CD4-positive, alpha-beta memory T cell (primary cell): ENCODE results near the gene VAMP1. TPM values are rescaled to one million over a fixed set of nuclear protein-coding genes. Genes with fewer than 3 reads are reported as not detected.
"Not testable (repeated sequence)": the region's sequence is repeated elsewhere in the genome, so short reads cannot be mapped to it uniquely, and the experiment has no call there.

Experiments
- CTCF ChIA-PET: fragments of 350-600 bp; sonication (Branson Sonifier 250); formaldehyde crosslinking; loops from one replicate; lab custom pipeline; 2021; ENCODE audit warnings: inconsistent platforms; ENCODE audit not compliant: partially characterized antibody; lab: Charles Lee
- POLR2A ChIA-PET: fragments of 350-600 bp; sonication (Branson Sonifier 250); formaldehyde crosslinking; loops from one replicate; lab custom pipeline; 2021; ENCODE audit not compliant: partially characterized antibody; lab: Charles Lee
- DNase-seq, 5 donors: peaks; one replicate each; pipeline versions ENCODE4 v3.0.0 to v3.0.0-alpha.2; 2020 to 2022; ENCODE audit warnings: mixed read lengths in 1 of 5
- H3K27ac ChIP-seq: one replicate; pipeline ENCODE4 v1.7.0; 2013; ENCODE audit warnings: low read depth, low read length
- H3K27me3 ChIP-seq: 2 replicates; pipeline ENCODE4 v1.7.0; 2013; ENCODE audit warnings: mild to moderate bottlenecking, low read length, moderate library complexity; ENCODE audit not compliant: insufficient read depth
- H3K36me3 ChIP-seq: 2 replicates; pipeline ENCODE4 v1.7.0; 2013; ENCODE audit warnings: mild to moderate bottlenecking, low read length, moderate library complexity; ENCODE audit not compliant: insufficient read depth
- H3K4me1 ChIP-seq: 2 replicates; pipeline ENCODE4 v1.7.0; 2013; ENCODE audit warnings: mild to moderate bottlenecking, low read length, moderate library complexity; ENCODE audit not compliant: insufficient read depth
- H3K4me3 ChIP-seq, 2 donors: one replicate each; pipeline ENCODE4 v1.7.0; 2013; ENCODE audit warnings: low read length in 2 of 2, mild to moderate bottlenecking in 1 of 2
- H3K9me3 ChIP-seq, 2 donors: one replicate each; pipeline ENCODE4 v1.7.0; 2013; ENCODE audit warnings: low read length in 2 of 2, control low read depth in 1 of 2; ENCODE audit not compliant: control insufficient read depth in 1 of 2
- H3K27ac Mint-ChIP-seq, 7 donors: one replicate each; pipeline ENCODE4 v1.8.0; 2020 to 2021; ENCODE audit warnings: mixed read lengths in 7 of 7, mild to moderate bottlenecking in 6 of 7, inconsistent platforms in 3 of 7, moderate library complexity in 3 of 7
- H3K27me3 Mint-ChIP-seq, 2 donors: one replicate each; pipeline ENCODE4 v1.8.0; 2020 to 2021; ENCODE audit warnings: mixed read lengths in 2 of 2
- H3K36me3 Mint-ChIP-seq, 2 donors: one replicate each; pipeline ENCODE4 v1.8.0; 2020 to 2021; ENCODE audit warnings: mixed read lengths in 2 of 2, inconsistent platforms in 1 of 2, mild to moderate bottlenecking in 1 of 2
- H3K4me1 Mint-ChIP-seq, 4 donors: one replicate each; pipeline ENCODE4 v1.8.0; 2020 to 2021; ENCODE audit warnings: mixed read lengths in 4 of 4, mild to moderate bottlenecking in 1 of 4
- H3K4me3 Mint-ChIP-seq, 8 donors: one replicate each; pipeline ENCODE4 v1.8.0; 2020 to 2021; ENCODE audit warnings: mixed read lengths in 8 of 8, mild to moderate bottlenecking in 7 of 8, moderate library complexity in 6 of 8, inconsistent platforms in 3 of 8
- H3K9me3 Mint-ChIP-seq, 8 donors: one replicate each; pipeline ENCODE4 v1.8.0; 2020 to 2021; ENCODE audit warnings: mixed read lengths in 8 of 8, mild to moderate bottlenecking in 5 of 8, inconsistent platforms in 3 of 8, moderate library complexity in 1 of 8
- intact Hi-C: fragments of 100-400 bp; cut with micrococcal nuclease; formaldehyde crosslinking; loops from one replicate; pipeline ENCODE4 v1.15.1; 2023
- polyA plus RNA-seq, 2 donors: library from polyadenylated mRNA; unstranded; fragments of 300-500 nt; fragmentation: Illumina TruSeq; gene quantifications; one replicate each; pipeline ENCODE4 v1.2.3, GENCODE V29; 2021
- total RNA-seq, 2 experiments: library from RNA; stranded (reverse); gene quantifications; one replicate each; pipeline ENCODE4 v1.2.3, GENCODE V29; 2021

Gene VAMP1
- total and polyA plus RNA-seq, 4 experiments from 2014 or later, result 10.3 to 101 (median 54.9) TPM

- Histone ChIP-seq H3K9me3 (no peaks in the 10 kb centered on the region), H3K27ac (no peak overlapping the region), H3K36me3 (no peaks in the 10 kb centered on the region), H3K4me1 (peaks cover 32% of the 10 kb centered on the region), H3K27me3 (no peaks in the 10 kb centered on the region), H3K4me3 (no peak overlapping the region)
- intact Hi-C loops, result loop anchor here (2.0 kb wide), 1 partner anchor 135 kb away; no protein-coding TSS in a partner anchor
- H3K9me3 Mint-ChIP-seq, result peaks cover 0 to 3% (median 0%) of the 10 kb centered on the region in 8 donors
- H3K27me3 Mint-ChIP-seq, result peaks cover 0 to 2% of the 10 kb centered on the region in 2 donors
- POLR2A ChIA-PET, result interaction anchor here (3.8 to 4.7 kb wide), 5 partner anchors 10 to 132 kb away, joined by 36 to 107 read pairs (median 86); partner anchors contain the start of genes CD27, MRPL51 and TNFRSF1A
- peak overlapping the region; percentile 1 to 48 (median 18) for H3K4me3 Mint-ChIP-seq
- peaks cover 27 to 43% (median 35%) of the 10 kb centered on the region in 4 donors for H3K4me1 Mint-ChIP-seq
- DNase-seq, result no peak
- H3K36me3 Mint-ChIP-seq, result peaks cover 6 to 20% of the 10 kb centered on the region in 2 donors
- peak overlapping the region in 3 of 7 donors; percentile 1 to 90 (median 17) for H3K27ac Mint-ChIP-seq
- CTCF ChIA-PET, result interaction anchor here (1.4 to 5.2 kb wide), 3 partner anchors 20 to 48 kb away, joined by 3 to 55 read pairs (median 16); partner anchors contain the start of gene TAPBPL
Measured at GRCh38 chr12:6471989-6472360, 1.5 kb upstream of the VAMP1 start.

DNA sequence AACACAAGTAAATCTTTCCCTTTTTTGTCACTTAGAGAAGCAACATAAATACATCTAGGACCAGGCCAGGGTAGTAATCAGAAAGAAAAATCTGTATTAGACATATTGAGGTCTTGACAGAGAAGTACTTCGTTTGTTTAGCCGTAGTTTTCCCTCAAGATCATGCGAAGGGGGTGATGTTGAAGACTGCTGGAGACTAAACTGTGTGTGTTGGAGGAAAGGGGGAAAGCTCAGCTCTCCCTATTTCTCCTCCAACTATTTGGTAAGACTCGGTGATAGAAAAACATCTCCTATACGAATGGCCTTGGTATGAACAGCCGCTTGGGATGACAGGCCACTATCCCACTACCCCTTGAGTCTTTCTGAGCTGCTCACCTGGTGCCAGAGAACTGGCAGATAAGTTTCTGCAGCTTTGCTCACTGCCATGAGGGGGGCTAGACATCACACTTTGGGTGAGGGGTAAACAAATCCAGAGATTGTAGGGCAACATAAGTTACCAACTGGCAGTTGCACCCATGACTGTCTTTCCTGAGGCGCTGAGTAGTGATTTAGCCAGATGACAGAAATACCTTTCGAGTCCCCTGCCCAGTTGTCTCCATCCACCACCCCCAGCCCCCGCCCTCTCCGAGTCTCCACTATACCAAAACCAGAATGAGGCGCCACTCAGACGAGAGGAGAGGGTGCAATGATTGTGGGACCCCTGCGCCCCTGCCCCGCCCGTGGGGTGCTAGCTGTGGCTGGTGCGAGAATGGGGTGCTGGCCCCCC lies 685 bp downstream of the VAMP1 start:
- H3K4me3 Mint-ChIP-seq, result peak overlapping the region; percentile 86 to 97 (median 92)
- H3K27me3 ChIP-seq, result no peaks in the 10 kb centered on the region
- peak overlapping the region; percentile 64 for H3K27ac ChIP-seq
- H3K36me3 ChIP-seq, result peaks cover 14% of the 10 kb centered on the region
- peak overlapping the region; percentile 74 to 76 for H3K4me3 ChIP-seq
- H3K4me1 ChIP-seq, result peaks cover 53% of the 10 kb centered on the region
- POLR2A ChIA-PET, result interaction anchor here (0.5 to 4.7 kb wide), 36 partner anchors 8 to 492 kb away, joined by 3 to 237 read pairs (median 10); partner anchors contain the start of genes CD27, COPS7A, GAPDH and MLF2
- DNase-seq, result no peak
- H3K9me3 Mint-ChIP-seq, result no peaks in the 10 kb centered on the region
- H3K27me3 Mint-ChIP-seq, result no peaks in the 10 kb centered on the region
- intact Hi-C loops, result loop anchor here (1.0 to 2.0 kb wide), 4 partner anchors 24 to 133 kb away; partner anchors contain the start of genes GAPDH and MRPL51
- peaks cover 16 to 36% of the 10 kb centered on the region in 2 donors for H3K36me3 Mint-ChIP-seq
- H3K4me1 Mint-ChIP-seq, result peaks cover 39 to 59% (median 54%) of the 10 kb centered on the region in 4 donors
- H3K9me3 ChIP-seq, result no peaks in the 10 kb centered on the region
- CTCF ChIA-PET, result interaction anchor here (1.0 to 5.2 kb wide), 18 partner anchors 8 to 403 kb away, joined by 3 to 84 read pairs (median 4); partner anchors contain the start of genes CD27, GAPDH, MRPL51 and SPSB2
- H3K27ac Mint-ChIP-seq, result peak overlapping the region; percentile 90 to 97 (median 94)

DNA sequence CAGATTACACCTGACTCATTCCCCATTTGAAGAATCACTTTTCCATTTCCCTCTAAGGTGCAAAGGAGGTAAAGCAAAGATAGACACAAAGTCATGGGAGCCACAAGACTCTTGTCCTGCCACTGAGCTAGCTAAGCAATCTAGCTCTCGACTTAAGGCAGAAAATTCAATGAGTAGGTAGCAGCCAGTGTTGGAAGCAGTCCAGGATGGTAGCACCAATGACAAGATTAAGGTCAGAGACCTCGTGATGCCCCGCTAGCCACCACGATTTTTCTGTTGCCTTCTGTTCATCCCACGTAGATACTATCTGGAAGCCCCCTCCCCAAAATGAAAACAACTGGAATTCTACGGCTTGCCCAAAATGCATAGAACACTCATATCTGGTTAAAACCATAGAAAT lies 1.4 kb downstream of the VAMP1 start:
- CTCF ChIA-PET, result interaction anchor here (1.0 to 5.2 kb wide), 7 partner anchors 17 to 134 kb away, joined by 3 to 84 read pairs (median 16); partner anchors contain the start of genes GAPDH, MRPL51 and TAPBPL
- H3K27ac ChIP-seq, result peak overlapping the region; percentile 64
- DNase-seq, result no peak
- POLR2A ChIA-PET, result interaction anchor here (0.7 to 4.7 kb wide), 16 partner anchors 7 to 422 kb away, joined by 3 to 237 read pairs (median 26); partner anchors contain the start of genes CD27, GAPDH, MRPL51 and TAPBPL
- peak overlapping the region; percentile 74 to 76 for H3K4me3 ChIP-seq
- peaks cover 46 to 66% (median 61%) of the 10 kb centered on the region in 4 donors for H3K4me1 Mint-ChIP-seq
- H3K4me1 ChIP-seq, result peaks cover 60% of the 10 kb centered on the region
- peaks cover 23 to 43% of the 10 kb centered on the region in 2 donors for H3K36me3 Mint-ChIP-seq
- no peaks in the 10 kb centered on the region for H3K9me3 Mint-ChIP-seq
- H3K9me3 ChIP-seq, result no peaks in the 10 kb centered on the region
- peak overlapping the region; percentile 90 to 97 (median 94) for H3K27ac Mint-ChIP-seq
- peak overlapping the region; percentile 86 to 97 (median 92) for H3K4me3 Mint-ChIP-seq
- H3K36me3 ChIP-seq, result peaks cover 21% of the 10 kb centered on the region
- intact Hi-C loops, result no loop called here
- no peaks in the 10 kb centered on the region for H3K27me3 ChIP-seq
- no peaks in the 10 kb centered on the region for H3K27me3 Mint-ChIP-seq

GRCh38 chr12:6468283-6468575 lies 2.2 kb downstream of the VAMP1 start:
- no peak for DNase-seq
- no peaks in the 10 kb centered on the region for H3K9me3 Mint-ChIP-seq
- Histone ChIP-seq H3K4me1 (peaks cover 69% of the 10 kb centered on the region), H3K4me3 (peak overlapping the region in 1 of 2 donors; percentile 76), H3K36me3 (peaks cover 25% of the 10 kb centered on the region), H3K27ac (no peak overlapping the region), H3K27me3 (no peaks in the 10 kb centered on the region), H3K9me3 (no peaks in the 10 kb centered on the region)
- peaks cover 30 to 49% of the 10 kb centered on the region in 2 donors for H3K36me3 Mint-ChIP-seq
- peak overlapping the region; percentile 25 to 97 (median 90) for H3K27ac Mint-ChIP-seq
- peak overlapping the region; percentile 86 to 97 (median 92) for H3K4me3 Mint-ChIP-seq
- H3K4me1 Mint-ChIP-seq, result peaks cover 53 to 75% (median 69%) of the 10 kb centered on the region in 4 donors
- POLR2A ChIA-PET, result interaction anchor here (0.7 to 4.4 kb wide), 7 partner anchors 10 to 68 kb away, joined by 3 to 237 read pairs (median 4); partner anchors contain the start of genes CD27, GAPDH and TAPBPL
- H3K27me3 Mint-ChIP-seq, result no peaks in the 10 kb centered on the region
- CTCF ChIA-PET, result interaction anchor here (0.6 to 5.2 kb wide), 5 partner anchors 23 to 190 kb away, joined by 3 to 84 read pairs (median 3); partner anchors contain the start of gene GAPDH
- intact Hi-C loops, result no loop called here

- H3K27ac ChIP-seq, H3K4me3 ChIP-seq, intact Hi-C loops, H3K9me3 Mint-ChIP-seq, DNase-seq, H3K9me3 ChIP-seq, H3K27me3 ChIP-seq, H3K27me3 Mint-ChIP-seq: not testable (repeated sequence)
- peaks cover 58 to 80% (median 74%) of the 10 kb centered on the region in 4 donors for H3K4me1 Mint-ChIP-seq
- peak overlapping the region; percentile 29 to 97 (median 90) for H3K27ac Mint-ChIP-seq
- peak overlapping the region; percentile 49 to 97 (median 92) for H3K4me3 Mint-ChIP-seq
- H3K36me3 Mint-ChIP-seq, result peaks cover 31 to 54% of the 10 kb centered on the region in 2 donors
- Histone ChIP-seq H3K36me3 (peaks cover 25% of the 10 kb centered on the region), H3K4me1 (peaks cover 74% of the 10 kb centered on the region)
- ChIA-PET POLR2A (interaction anchor here (0.7 to 4.4 kb wide), 6 partner anchors 9 to 69 kb away, joined by 3 to 237 read pairs (median 4); partner anchors contain the start of genes CD27, GAPDH and TAPBPL), CTCF (interaction anchor here (0.6 to 5.2 kb wide), 6 partner anchors 23 to 190 kb away, joined by 3 to 84 read pairs (median 3); partner anchors contain the start of gene GAPDH)
Measured at GRCh38 chr12:6467571-6468282, 2.8 kb downstream of the VAMP1 start.

GRCh38 chr12:6466751-6467150 lies 3.7 kb downstream of the VAMP1 start:
- H3K27me3 Mint-ChIP-seq, DNase-seq, H3K9me3 Mint-ChIP-seq, H3K9me3 ChIP-seq, H3K27ac ChIP-seq, intact Hi-C loops, H3K4me3 ChIP-seq, H3K27me3 ChIP-seq: not testable (repeated sequence)
- H3K4me3 Mint-ChIP-seq, result peak overlapping the region in 4 of 8 donors; percentile 9 to 91 (median 40)
- peak overlapping the region; percentile 34 to 94 (median 80) for H3K27ac Mint-ChIP-seq
- H3K4me1 ChIP-seq, result peaks cover 83% of the 10 kb centered on the region
- H3K4me1 Mint-ChIP-seq, result peaks cover 67 to 90% (median 82%) of the 10 kb centered on the region in 4 donors
- H3K36me3 Mint-ChIP-seq, result peaks cover 34 to 62% of the 10 kb centered on the region in 2 donors
- ChIA-PET POLR2A (interaction anchor here (1.3 to 10.7 kb wide), 10 partner anchors 8 to 143 kb away, joined by 4 to 728 read pairs (median 45); partner anchors contain the start of genes CD27, GAPDH, MRPL51 and NCAPD2), CTCF (interaction anchor here (1.0 to 10.5 kb wide), 18 partner anchors 18 to 144 kb away, joined by 3 to 341 read pairs (median 14); partner anchors contain the start of genes CD27, GAPDH and TAPBPL)
- H3K36me3 ChIP-seq, result peaks cover 25% of the 10 kb centered on the region
